Dedifferentiated amniotic fluid mesenchymal stem cell (primary cell): ENCODE data around the gene OR10J5.
"Not testable (repeated sequence)": the region's sequence is repeated elsewhere in the genome, so short reads cannot be mapped to it uniquely, and the experiment has no call there.

Experiments used
- DNase-seq: peaks from one replicate; pipeline ENCODE4 v3.0.0-alpha.2; 2016; ENCODE audit errors: extremely low spot score

OR10J5 gene

DNA sequence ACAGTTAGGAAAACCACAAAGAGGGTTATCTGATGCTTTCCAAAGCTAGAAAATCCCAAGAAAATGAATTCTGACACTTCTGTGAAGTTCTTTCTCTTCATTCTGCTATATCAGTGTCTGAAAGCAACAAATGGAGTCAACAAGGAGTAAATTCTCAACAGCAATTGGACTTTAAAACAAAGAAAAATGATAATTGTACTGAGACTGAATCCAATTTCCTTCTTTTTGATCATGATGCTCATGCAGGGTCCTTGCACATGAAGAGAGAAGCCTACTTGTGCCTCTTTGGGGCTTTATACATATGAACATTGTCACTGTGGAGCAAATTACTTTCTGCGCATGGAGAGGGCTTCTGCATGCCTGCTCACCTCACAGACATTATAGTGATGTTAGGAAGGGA is at the start of gene OR10J5:
OR10J5 (minus strand) TSS at position 101 of the 400 bp plus-strand sequence; CDS start at position 101, 0 bp downstream.
- DNase-seq = no peak

- no peak for DNase-seq
These were observed 48.7 kb upstream of the OR10J5 start for GRCh38 chr1:159584536-159584935.

DNA sequence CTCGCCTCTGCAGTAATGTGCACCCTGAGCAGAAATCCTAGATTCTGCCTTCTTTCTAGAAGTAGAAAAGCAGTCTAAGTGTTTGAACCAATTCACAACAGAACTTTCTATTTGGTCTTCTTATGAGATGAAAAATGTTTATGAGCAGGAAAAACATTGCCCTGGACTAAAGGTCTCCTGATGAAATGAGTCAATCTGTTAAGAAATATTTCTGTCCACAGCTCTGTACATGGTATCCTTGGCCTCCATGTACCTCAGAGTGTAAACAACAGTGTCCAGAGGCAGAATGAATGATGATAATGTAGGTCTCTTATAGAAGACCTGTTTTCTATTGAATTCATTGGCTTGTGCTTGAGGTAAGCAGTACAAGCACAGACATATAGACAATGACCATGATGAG is 45.6 kb upstream of the OR10J5 start:
- DNase-seq = no peak

GRCh38 chr1:159580340-159580739 is 44.5 kb upstream of the OR10J5 start:
- no peak for DNase-seq

DNA sequence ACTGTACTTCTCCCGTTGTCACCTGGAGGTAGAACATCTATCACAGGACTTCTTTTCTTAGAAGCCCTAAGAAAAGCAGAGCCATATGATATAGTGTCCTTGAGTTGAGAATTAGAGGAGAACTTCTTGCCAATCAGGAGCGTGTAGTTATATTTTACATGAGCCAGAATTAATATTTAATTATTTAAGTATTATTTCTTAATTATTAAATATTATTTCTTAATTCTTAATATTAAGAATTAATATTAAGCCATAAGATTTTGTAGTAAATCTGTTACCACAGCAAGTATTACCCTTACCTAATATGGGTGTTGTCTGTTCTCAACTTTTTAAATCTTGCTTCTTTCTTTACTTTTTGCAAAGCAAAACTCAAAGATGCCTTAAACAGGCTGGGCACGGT is 41.6 kb upstream of the OR10J5 start:
- no peak for DNase-seq

DNA sequence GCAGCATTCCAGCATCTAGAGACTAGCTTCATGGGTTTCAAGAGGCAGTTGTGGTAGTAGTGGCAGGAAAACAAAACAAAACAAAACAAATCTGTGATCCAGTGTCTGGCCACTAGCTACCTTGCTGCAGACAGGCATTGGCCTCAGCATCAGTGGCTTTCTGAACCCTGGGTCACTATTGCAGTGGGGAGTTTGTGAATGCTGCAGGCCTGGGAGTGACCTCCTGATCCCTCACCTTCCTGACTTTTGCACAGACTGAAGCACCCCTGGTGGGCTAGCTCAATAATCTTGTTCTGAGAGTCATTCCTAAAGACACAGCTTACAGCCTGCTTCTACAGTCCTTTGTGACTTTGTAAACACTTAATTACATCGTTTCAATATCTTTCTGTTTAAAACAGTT is 26.9 kb upstream of the OR10J5 start:
- DNase-seq = no peak

GRCh38 chr1:159561497-159561896 is 25.7 kb upstream of the OR10J5 start:
- no peak for DNase-seq

GRCh38 chr1:159560599-159560998 is 24.8 kb upstream of the OR10J5 start:
- no peak for DNase-seq

DNA sequence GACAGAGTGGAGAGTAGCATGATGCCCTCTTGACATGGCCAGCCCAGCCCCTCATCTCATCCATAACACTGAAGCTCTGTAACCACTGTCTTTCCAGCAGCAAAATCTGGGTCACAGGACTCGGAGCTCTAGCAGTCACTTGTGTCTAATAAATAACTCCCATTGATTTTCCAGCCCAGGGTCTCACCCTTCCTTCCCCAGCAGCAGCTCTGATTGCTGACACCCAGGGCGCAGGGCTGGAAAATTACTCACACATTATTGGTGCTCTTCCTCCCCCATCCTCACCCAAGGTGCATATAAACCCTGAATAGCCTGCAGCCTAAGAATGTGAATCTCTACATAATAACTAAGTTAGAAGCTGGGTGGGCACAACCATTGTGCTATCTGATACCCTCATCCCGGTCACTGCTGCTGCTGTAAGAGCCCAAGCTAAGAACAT is 21.1 kb upstream of the OR10J5 start:
- DNase-seq = no peak

- no peak for DNase-seq
These were observed 18.9 kb upstream of the OR10J5 start for GRCh38 chr1:159554696-159555095.

DNA sequence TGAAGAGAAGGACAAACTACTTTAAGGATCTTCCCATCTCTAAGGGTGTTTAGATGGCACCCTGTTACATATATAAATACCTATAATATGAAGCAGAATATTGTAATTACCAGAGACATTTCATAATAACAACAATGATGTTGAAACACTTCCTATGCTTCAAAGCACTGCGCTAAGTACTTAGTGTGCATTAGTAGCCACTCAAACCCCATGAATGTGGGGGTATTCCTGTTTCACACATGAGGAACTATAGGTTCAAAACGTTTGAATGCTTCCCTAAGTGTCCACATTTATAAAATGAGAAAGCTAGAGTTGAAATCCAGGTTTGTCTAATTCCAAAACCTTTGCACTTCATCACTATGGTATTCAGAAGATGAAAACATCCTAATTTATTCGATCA is 18.5 kb upstream of the OR10J5 start:
- no peak for DNase-seq

DNA sequence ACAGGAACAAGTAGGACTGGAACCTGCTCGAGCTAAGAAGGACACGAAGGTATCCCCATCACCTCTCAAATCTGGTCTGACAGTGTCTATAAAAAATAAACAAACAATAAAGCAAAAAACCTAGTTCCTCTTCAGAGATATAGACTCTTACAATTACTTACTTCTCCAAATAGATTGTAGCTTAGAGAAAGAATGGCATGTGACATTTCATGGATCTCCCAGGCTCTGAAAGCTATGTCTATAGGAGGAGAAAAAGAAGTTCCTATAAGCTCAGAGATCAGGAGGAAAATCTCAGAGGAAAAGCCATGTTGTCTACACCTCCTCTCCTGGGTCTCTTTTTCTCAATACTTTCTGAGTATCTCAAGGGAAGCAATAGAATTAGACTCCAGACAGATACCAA is 12.3 kb upstream of the OR10J5 start:
- DNase-seq = no peak

GRCh38 chr1:159532922-159533321 is 2.9 kb downstream of the OR10J5 start:
- no peak for DNase-seq

DNA sequence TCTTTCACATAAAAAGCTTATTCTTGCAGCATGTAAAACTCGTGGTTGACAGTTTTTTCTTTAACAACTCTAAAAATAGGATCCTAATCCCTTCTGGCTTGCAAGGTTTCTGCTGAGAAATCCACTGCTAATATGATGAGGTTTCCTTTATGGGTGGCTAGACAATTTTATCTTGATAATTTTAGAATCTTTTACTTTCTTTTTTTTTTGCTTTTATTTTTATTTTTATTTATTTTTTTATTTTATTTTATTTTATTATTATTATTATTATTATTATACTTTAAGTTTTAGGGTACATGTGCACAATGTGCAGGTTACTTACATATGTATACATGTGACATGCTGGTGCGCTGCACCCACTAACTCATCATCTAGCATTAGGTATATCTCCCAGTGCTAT is 11.0 kb downstream of the OR10J5 start:
- DNase-seq = not testable (repeated sequence)

DNA sequence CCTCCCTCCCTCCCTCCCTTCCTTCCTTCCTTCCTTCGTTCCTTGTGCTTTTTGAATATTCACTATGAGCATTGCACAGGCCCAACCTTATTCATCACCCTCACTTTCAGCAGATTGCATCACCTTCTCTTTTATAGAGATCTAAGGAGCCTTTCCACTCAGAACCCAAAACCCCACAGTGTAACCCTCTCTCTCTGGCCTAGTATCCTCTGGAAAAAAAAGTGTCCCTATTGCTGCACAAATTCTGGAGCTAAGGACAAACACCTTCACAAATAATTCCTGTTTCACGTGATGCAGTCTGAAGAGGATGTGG is 25.6 kb downstream of the OR10J5 start:
- DNase-seq = peak; percentile 19

DNA sequence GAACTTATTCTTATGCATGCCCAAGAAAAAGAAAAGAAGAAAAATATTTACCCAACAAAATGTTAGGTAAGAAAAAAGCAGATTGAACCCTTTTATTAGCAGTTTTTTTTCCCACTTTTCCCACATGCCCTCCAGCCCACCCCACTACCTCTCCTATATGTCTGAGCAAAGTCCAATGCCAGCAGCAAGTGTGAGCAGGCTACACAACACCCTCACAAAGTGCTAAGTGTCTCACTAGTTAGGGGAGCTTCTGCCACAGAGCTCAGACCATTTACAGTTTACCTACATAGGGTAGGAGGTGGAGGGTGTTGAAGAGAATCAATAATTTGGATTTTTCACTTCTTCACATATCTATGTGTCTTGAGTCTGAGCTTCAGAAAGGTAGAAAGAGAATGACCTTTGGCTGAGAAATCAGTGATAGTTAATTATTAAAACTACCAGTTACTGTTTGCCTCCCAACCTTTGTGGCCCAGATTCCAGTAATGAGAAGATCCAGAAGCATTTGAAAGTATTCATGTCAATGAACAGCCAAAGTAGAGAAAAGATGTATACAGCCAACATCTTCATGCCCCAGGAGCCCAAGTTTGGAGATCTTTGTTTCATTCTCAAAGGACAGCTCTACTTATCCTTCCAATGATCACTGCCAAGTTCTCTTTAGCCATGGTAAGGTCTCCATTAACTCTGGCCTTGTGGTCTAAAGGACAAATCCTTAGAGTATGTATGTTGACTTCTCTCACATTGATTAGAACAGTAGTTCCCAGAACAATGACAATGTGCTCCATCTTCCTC is 26.2 kb downstream of the OR10J5 start:
- no peak for DNase-seq

DNA sequence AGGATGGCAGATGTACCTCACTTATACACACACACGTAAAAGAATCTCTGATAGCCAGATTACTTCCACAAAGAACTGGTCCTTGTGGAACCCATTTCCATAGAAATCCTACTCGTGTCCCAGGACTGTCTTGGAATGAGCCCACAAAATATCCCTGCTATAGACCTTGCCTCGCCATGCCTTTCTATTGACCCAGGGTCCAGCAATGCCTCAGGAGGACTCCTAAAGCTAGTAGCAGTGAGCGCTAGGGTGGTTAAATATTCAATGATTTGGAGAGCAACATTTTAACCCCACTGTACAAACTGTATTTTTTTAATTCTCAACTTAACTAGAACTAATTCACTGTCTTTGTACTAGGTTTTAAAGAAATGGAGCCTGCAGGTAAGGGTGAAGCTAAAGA is 26.9 kb downstream of the OR10J5 start:
- DNase-seq = no peak

DNA sequence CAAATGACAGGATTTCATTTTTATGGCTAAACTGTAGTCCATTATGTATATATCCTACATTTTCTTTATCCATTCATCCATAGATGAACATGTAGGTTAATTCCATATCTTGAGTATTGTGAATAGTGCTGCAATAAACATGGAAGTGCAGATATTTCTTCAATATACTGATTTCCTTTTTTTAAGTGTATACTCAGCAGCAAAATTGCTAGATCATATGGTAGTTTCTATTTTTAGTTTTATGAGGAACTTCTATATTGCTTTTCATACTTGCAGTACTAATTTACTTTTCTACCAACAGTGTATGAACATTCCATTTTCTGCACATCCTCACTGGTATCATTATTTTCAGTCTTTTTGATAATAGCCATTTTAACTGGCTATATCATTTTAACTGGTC is 30.1 kb downstream of the OR10J5 start:
- no peak for DNase-seq

DNA sequence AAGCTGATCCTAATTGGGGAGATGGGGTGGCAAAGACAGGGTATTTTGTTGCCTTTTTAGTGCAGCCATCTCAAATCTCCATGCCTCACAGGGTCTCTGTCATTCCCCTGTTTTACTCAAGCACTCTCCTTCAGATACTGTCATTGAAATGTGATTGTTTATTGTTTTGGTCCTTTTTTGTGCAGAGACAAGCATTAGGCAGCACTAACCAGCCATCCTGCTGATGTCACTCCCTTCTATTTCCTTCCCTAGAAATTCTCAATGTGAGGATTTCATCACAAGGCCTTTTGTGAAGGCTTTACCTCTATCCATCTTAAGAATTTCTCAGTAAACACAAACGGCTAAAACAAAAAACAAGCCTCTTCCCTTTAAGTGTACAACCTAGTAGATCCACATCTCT is 34.7 kb downstream of the OR10J5 start:
- DNase-seq = no peak

DNA sequence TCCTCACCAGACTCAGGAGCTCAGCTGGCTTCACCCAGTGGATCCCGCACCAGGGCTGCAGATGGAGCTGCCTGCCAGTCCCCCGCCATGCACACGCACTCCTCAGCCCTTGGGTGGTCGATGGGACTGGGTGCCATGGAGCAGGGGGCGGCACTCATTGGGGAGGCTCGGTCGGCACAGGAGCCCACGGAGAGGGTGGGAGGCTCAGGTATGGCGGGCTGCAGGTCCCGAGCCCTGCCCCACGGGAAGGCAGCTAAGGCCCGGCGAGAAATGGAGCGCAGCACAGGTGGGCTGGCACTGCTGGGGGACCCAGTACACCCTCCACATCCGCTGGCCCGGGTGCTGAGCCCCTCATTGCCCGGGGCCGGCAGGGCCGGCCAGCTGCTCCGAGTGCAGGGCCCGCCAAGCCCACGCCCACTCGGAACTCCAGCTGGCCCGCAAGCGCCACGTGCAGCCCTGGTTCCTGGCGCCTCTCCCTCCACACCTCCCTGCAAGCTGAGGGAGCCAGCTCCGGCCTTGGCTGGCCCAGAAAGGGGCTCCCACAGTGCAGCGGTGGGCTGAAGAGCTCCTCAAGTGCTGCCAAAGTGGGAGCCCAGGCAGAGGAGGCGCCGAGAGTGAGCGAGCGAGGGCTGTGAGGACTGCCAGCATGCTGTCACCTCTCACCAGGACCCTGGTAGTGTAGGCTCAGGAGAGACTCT is 41.1 kb downstream of the OR10J5 start:
- DNase-seq = not testable (repeated sequence)

GRCh38 chr1:159493354-159493753 is 42.5 kb downstream of the OR10J5 start:
- DNase-seq = no peak

GRCh38 chr1:159492575-159493323 is 43.1 kb downstream of the OR10J5 start:
- DNase-seq = no peak
